HG03565 (cell line): Measurements from ENCODE around the gene SHISA2.

ENCODE experiments used
- ATAC-seq: cut with Tn5 transposase; IDR thresholded peaks from one replicate; pipeline ENCODE4 v1.9.1; 2021; ENCODE audit warnings: mild to moderate bottlenecking, moderate library complexity; ENCODE audit not compliant: unreplicated experiment

SHISA2 gene

GRCh38 chr13:26019881-26020870 lies 31.6 kb downstream of the SHISA2 start:
- no peak for ATAC-seq

- ATAC-seq = no peak
These were observed 32.6 kb downstream of the SHISA2 start for GRCh38 chr13:26019251-26019650.

- ATAC-seq = no peak
These were observed 33.7 kb downstream of the SHISA2 start for GRCh38 chr13:26017932-26018665.

- ATAC-seq = no peak
These were observed 34.5 kb downstream of the SHISA2 start for GRCh38 chr13:26017196-26017921.

- ATAC-seq = no peak
These were observed 35.6 kb downstream of the SHISA2 start for GRCh38 chr13:26016189-26016588.

GRCh38 chr13:26015271-26016125 lies 36.3 kb downstream of the SHISA2 start:
- no peak for ATAC-seq

GRCh38 chr13:26012995-26013394 lies 38.8 kb downstream of the SHISA2 start:
- ATAC-seq = no peak

GRCh38 chr13:26011996-26012821 lies 39.6 kb downstream of the SHISA2 start:
- ATAC-seq = no peak

- ATAC-seq = no peak
These were observed 40.6 kb downstream of the SHISA2 start for GRCh38 chr13:26011208-26011573.

- no peak for ATAC-seq
These were observed 41.2 kb downstream of the SHISA2 start for GRCh38 chr13:26010487-26011207.

GRCh38 chr13:26007261-26008125 lies 44.3 kb downstream of the SHISA2 start:
- no peak for ATAC-seq
